Esophagus muscularis mucosa (tissue), 3 donors: ENCODE results near the gene KCNQ4.

Experiments used
- POLR2A ChIP-seq: fragments of 450-650 bp; IDR thresholded peaks from one replicate; pipeline ENCODE4 v1.6.1; 2017; ENCODE audit warnings: antibody characterized with exemption, moderate library complexity, mild to moderate bottlenecking, low read depth
- POLR2AphosphoS5 ChIP-seq, 2 donors: sonication (generic); formaldehyde crosslinking; IDR thresholded peaks; one replicate each; pipeline ENCODE4 v1.6.1; 2017; ENCODE audit warnings: antibody characterized with exemption in 2 of 2
- TF ChIP-seq, protein P1 (sequence below), 3 experiments: fragments of 200-600 bp in 2 of 3; fragments of 450-650 bp in 1 of 3; sonication (generic) in 2 of 3; IDR thresholded peaks; one replicate each; pipeline ENCODE4 v1.5.1; 2017 to 2019; ENCODE audit warnings: antibody characterized with exemption in 3 of 3, mild to moderate bottlenecking in 2 of 3, moderate library complexity in 1 of 3

DNA sequence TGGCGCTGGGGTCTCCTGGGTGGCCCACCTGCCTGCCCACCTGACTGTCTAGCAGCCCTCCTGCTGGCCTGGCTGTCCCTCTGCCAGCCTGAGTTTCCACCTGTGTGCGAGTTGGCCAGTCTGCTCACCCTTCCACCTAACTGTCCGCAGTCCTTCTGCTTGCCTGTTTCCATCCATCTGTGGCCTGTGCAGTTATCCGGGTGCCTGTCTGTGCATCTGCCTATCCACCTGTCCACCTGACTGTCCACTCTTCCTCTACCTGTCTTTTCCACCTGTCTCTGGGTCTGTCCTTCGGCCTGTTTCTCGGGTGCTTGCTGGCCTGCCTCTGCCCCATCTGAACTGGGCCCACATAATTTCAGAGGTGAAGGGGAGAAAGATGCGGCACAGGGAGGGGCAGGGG, 1.9 kb downstream of the KCNQ4 start:
- TF ChIP-seq, protein P1, sequence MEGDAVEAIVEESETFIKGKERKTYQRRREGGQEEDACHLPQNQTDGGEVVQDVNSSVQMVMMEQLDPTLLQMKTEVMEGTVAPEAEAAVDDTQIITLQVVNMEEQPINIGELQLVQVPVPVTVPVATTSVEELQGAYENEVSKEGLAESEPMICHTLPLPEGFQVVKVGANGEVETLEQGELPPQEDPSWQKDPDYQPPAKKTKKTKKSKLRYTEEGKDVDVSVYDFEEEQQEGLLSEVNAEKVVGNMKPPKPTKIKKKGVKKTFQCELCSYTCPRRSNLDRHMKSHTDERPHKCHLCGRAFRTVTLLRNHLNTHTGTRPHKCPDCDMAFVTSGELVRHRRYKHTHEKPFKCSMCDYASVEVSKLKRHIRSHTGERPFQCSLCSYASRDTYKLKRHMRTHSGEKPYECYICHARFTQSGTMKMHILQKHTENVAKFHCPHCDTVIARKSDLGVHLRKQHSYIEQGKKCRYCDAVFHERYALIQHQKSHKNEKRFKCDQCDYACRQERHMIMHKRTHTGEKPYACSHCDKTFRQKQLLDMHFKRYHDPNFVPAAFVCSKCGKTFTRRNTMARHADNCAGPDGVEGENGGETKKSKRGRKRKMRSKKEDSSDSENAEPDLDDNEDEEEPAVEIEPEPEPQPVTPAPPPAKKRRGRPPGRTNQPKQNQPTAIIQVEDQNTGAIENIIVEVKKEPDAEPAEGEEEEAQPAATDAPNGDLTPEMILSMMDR (IDR thresholded peaks at IDR 0.05): no peak
- TF ChIP-seq POLR2A (no peak), POLR2AphosphoS5 (IDR thresholded peaks at IDR 0.05) (no peak)
